Measurements from ENCODE around the gene NRP1.
A peak's percentile ranks its signal among the peaks of the same experiment; 100 is the strongest.

The NRP1 gene

DNA sequence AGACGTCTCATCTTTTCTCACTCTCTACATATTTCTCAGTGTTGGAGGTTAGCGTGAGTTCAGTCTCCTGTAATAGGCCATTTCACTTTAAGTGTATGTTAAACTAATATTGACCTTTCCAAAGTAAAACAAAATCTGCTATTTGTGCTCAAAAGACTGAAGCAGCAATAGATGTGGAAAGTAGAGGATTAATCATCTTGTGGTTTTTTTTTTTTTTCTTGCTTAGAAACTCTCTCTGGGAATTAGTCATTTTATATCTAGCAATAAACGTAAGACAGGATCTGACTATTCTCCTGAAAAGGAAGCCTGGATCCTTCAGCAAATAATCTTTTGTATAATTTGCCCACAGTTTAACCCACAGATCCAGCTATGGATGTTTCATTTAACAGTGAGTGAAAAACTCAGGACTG, 81.7 kb downstream of the NRP1 start:
- Mint-ChIP-seq H3K9me3 (peaks cover 14 to 17% of the 10 kb centered on the region in 2 donors), H3K27me3 (no peaks in the 10 kb centered on the region), H3K4me3 (peak overlapping the region; percentile 52 to 78), H3K27ac (peak overlapping the region in 1 of 2 donors; percentile 85), H3K4me1 (peaks cover 74% of the 10 kb centered on the region)
- DNase-seq (no peak), ATAC-seq (peak; percentile 66)

DNA sequence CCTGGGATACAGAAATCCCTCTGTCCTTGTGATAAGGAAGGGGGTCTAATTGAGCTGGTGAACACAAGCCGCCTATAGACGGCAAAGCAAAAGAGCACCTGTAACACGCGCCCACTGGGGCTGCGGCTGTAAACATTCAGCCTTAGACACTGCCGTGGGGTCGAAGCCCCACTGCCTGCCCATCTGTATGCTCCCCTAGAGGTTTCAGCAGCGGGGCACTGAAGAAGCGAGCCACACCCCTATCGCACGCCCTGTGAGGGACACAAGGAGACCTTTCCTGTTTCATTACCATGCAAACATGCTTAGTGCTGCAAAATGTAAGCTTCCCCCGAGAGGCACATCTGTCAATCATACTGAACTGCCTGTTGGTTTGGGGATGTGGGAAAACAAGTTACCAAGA, 82.1 kb downstream of the NRP1 start:
- peaks cover 78% of the 10 kb centered on the region for H3K4me1 Mint-ChIP-seq
- ATAC-seq = peak; percentile 28
- peak overlapping the region; percentile 52 to 78 for H3K4me3 Mint-ChIP-seq
- DNase-seq = no peak
- peak overlapping the region in 1 of 2 donors; percentile 85 for H3K27ac Mint-ChIP-seq
- H3K9me3 Mint-ChIP-seq = peaks cover 14 to 17% of the 10 kb centered on the region in 2 donors
- H3K27me3 Mint-ChIP-seq = no peaks in the 10 kb centered on the region

DNA sequence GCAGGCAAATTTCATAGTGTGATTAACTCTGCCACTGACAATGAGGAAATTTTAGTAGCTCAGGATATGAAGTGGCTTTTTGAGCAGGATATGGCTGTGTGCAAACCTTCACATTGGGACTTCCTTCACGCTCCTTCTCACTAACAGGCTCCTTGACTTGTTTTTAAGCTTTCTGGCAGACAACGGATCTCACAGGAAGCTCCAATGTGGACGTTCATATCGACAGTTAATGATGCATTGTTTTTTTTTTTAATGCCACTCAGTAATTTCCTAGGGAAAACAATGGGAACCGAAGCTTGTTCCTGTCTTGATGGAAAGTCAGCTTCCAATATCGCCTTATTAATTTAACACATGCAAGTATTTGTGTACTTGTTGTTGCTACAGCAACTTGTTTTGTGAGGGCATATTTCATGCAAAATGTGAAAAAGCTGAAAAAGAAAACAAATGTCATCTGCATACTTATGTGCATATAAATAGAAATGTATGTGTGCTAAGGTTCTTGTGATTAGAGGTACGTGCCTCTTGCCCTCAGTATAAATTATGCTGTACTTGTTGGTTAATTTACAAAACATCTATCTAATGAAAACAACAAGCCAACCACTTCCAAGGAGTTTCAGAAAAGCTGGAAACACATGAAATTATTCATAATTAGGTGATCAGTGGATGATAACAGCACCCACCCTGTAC, 84.7 kb downstream of the NRP1 start:
- Mint-ChIP-seq H3K27me3 (no peaks in the 10 kb centered on the region), H3K4me3 (peak overlapping the region in 1 of 2 donors; percentile 52), H3K27ac (no peak overlapping the region), H3K4me1 (peaks cover 80% of the 10 kb centered on the region), H3K9me3 (peaks cover 14 to 17% of the 10 kb centered on the region in 2 donors)
- ATAC-seq = no peak
- DNase-seq = no peak

DNA sequence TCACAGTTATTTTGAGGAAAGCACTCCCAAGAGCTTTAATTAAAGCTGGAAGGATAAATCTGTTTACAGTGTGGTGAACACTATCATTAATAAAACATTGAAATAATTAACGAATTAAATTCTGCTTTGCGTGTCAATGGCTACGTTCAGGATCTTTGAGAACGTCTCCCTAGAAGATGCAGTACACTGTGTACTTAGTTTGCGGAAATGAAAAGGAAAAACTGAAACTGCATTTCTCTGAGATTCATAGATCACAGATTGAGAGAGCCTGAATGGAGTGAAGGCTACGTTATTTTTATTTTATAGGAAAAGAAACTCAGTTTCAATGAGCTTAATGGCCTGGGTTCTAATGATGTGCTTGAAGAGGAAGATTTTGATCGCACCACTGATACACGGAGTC, 85.3 kb downstream of the NRP1 start:
- H3K27ac Mint-ChIP-seq = peak overlapping the region in 1 of 2 donors; percentile 34
- H3K4me1 Mint-ChIP-seq = peaks cover 82% of the 10 kb centered on the region
- H3K4me3 Mint-ChIP-seq = peak overlapping the region; percentile 45 to 52
- DNase-seq (no peak), ATAC-seq (no peak)
- H3K9me3 Mint-ChIP-seq = peaks cover 14 to 17% of the 10 kb centered on the region in 2 donors
- H3K27me3 Mint-ChIP-seq = no peaks in the 10 kb centered on the region

DNA sequence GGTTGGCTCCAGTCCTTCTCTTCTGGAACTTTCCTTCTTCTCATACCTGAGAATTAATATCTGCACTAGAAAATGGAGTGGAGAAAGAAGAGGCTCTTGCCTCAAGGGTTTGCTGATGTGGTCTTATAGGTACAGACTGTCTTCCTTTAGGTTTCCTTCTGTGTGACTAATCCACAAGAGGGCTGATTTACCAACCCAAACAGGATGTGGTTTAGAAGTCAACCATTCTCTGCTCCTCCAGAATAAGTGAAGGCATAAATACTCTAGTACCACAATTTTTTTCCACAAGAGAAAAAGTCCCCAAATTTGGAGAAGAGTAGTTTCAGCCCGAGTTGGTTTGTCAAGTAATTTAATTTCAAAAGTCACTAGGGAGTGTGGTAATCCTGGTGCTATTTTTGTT, 85.8 kb downstream of the NRP1 start:
- Mint-ChIP-seq H3K27ac (no peak overlapping the region), H3K4me1 (peaks cover 78% of the 10 kb centered on the region), H3K27me3 (no peaks in the 10 kb centered on the region), H3K9me3 (peaks cover 14 to 17% of the 10 kb centered on the region in 2 donors), H3K4me3 (peak overlapping the region; percentile 45 to 52)
- DNase-seq (peak; percentile 40 to 42), ATAC-seq (peak; percentile 97)

DNA sequence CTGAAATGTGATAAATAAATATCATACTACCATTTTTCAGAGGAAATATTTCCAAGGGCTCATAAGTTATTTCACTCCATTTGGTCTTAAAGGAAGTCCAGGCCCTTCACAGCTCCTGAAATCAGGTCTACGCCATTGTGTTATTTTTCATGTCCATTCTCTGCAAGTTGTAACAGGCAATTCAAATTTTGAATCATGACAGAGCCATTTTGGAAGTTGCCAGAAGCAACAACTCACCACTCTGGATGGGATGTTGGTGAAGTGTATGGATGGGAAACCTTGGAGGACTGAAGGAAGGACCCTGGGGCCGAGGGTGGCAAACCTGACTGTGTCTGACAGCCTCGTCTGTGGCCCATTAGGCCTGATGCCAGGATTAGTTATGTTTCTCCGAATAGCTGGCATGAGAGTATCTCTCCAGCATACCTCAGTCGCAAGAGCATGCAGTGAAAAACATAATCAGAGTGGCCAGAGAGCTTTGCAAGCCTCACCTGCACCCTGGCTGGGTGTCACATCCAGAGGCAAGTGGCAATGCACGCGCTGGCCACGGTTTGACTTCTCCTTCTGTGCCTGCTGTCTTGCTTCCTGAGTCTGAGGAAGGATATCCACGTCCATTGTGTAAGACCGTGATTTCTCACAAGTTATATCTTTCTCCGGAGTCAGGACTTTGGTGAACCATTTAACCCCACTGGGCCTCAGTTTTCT, 87.1 kb downstream of the NRP1 start:
- no peak overlapping the region for H3K27ac Mint-ChIP-seq
- peaks cover 14 to 17% of the 10 kb centered on the region in 2 donors for H3K9me3 Mint-ChIP-seq
- DNase-seq = no peak
- peaks cover 65% of the 10 kb centered on the region for H3K4me1 Mint-ChIP-seq
- ATAC-seq = no peak
- H3K4me3 Mint-ChIP-seq = no peak overlapping the region
- no peaks in the 10 kb centered on the region for H3K27me3 Mint-ChIP-seq

DNA sequence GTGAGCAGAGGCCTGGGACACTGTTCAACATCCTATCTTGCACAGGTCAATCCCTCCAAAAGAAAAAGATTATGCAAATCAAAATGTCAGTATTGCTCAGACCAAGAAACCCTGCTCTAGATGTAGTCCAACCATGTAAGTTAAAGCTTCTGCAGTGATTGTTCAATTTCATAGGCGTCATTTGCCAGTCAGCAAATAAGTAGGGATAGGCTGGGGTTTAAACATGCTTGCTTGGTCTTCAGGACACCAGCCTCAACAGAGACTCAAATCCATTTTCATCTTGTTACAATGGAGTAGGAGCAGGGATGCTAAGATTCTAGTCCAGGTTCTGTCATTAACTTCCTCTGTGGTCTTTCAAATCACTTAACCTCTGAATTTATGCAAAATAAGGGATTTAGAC, 89.1 kb downstream of the NRP1 start:
- Mint-ChIP-seq H3K27me3 (no peaks in the 10 kb centered on the region), H3K4me3 (no peak overlapping the region), H3K27ac (no peak overlapping the region), H3K4me1 (peaks cover 45% of the 10 kb centered on the region), H3K9me3 (peaks cover 3 to 4% of the 10 kb centered on the region in 2 donors)
- ATAC-seq = no peak
- no peak for DNase-seq

DNA sequence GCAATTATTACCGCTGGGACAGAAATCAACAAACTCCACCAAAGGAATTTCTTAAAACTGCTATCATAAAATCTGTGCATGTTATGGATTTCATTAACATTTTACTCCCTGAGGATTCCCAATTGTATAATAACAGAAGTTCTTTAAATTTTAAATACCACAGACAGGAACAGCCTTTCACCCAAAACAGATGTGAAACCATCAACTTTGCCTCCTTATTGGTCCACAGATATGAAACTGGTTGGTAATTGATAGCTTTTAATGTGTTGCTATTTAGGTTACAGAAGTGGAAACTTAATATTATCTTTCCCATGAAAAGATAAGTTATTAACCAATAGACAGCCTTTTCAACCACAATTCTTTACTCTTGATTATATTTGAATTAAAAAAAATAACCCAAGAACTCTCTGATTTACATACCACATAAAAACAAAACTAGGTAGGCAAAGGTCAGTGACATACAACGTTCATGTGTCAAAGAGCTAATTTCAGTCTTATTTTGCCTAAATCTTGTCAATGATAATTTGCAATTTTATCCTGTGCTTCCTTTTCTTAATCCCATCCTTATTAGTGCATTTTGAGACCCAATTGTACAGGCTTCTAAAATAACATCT, 90.0 kb downstream of the NRP1 start:
- H3K4me1 Mint-ChIP-seq = peaks cover 36% of the 10 kb centered on the region
- no peak overlapping the region for H3K27ac Mint-ChIP-seq
- peaks cover 6% of the 10 kb centered on the region for H3K27me3 Mint-ChIP-seq
- H3K4me3 Mint-ChIP-seq = no peak overlapping the region
- H3K9me3 Mint-ChIP-seq = no peaks in the 10 kb centered on the region
- ATAC-seq = no peak
- no peak for DNase-seq

DNA sequence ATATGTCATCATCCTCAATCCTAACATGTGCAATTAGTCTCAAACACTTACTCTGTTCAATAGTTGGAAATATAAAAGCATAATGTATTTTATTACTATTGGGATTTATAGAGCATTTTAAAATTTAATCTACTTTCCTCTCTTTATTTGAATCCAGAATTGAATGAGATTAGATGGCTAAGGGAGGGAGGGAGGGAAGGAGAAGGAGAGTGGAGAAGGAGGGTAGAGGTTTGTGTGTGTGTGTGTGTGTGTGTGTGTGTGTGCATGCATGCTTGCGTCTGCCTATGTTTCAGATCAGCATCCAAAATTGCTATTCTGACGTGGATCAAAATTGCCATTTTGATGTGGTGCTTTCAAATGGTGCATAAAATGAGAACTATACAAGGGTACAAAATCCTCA, 90.8 kb downstream of the NRP1 start:
- Mint-ChIP-seq H3K4me1 (peaks cover 28% of the 10 kb centered on the region), H3K27me3 (peaks cover 8% of the 10 kb centered on the region), H3K9me3 (no peaks in the 10 kb centered on the region), H3K27ac (no peak overlapping the region), H3K4me3 (no peak overlapping the region)
- ATAC-seq (no peak), DNase-seq (no peak)

DNA sequence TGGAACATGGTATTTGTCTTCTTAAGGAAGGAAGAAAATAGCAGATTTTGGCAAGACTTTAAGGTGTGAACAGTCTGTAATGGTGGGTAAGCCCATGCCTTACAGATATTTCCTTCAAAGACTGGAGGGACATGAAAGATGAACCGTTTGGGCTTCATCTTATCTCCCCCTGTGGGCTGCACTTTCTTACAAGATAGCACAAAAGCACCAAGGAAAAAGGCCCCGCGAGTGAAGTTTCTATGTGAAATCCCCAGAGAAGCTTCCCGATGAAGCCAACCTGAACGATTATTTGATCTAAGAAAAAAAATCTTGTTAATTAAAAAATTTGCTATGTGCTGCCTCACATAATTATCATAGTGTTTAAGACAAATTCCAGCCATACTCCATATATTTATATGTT, 91.5 kb downstream of the NRP1 start:
- H3K4me3 Mint-ChIP-seq = no peak overlapping the region
- H3K9me3 Mint-ChIP-seq = no peaks in the 10 kb centered on the region
- peaks cover 21% of the 10 kb centered on the region for H3K4me1 Mint-ChIP-seq
- H3K27ac Mint-ChIP-seq = no peak overlapping the region
- no peak for ATAC-seq
- DNase-seq = no peak
- H3K27me3 Mint-ChIP-seq = peaks cover 8% of the 10 kb centered on the region

DNA sequence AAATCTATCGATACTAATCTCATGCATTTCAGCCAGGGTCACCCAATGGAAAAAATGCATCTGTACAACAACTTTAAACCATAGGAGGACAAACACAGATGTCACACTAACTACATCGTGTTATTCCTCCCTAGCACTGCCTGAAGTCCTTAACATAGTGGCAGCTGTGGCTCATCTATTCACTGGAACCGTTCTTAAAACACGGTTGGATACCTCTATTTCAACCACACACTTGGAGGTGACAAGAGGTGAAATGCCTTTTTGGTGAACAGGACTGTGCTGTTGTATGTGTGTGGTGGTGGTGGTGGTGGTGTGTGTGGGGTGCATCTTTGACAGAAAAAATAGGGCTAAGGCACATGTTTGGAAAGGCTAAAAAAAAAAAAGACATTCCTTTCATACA, 93.1 kb downstream of the NRP1 start:
- peaks cover 16% of the 10 kb centered on the region for H3K4me1 Mint-ChIP-seq
- H3K4me3 Mint-ChIP-seq = no peak overlapping the region
- ATAC-seq = no peak
- no peaks in the 10 kb centered on the region for H3K9me3 Mint-ChIP-seq
- H3K27me3 Mint-ChIP-seq = peaks cover 8% of the 10 kb centered on the region
- H3K27ac Mint-ChIP-seq = no peak overlapping the region
- no peak for DNase-seq

DNA sequence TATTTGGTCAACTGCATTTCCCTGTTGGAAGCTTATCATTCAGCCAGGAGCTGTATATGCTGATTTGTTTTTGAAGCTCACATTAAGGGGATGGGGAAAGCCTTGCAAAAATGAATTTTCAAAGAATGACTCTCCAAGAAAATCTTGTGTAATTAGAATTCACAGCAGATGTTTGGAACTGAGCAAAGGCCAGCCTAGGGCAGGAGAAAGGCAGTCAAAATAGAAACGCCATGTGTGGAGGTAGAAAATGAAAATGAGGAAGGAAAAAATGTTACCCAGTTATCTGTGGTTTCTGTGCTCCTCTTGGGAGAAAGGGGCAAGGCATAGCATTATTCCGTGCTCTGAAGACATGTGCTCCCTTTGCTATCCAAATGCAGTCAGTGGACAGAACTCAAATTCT, 93.5 kb downstream of the NRP1 start:
- DNase-seq (no peak), ATAC-seq (no peak)
- peaks cover 16% of the 10 kb centered on the region for H3K4me1 Mint-ChIP-seq
- no peaks in the 10 kb centered on the region for H3K9me3 Mint-ChIP-seq
- H3K27me3 Mint-ChIP-seq = peaks cover 8% of the 10 kb centered on the region
- H3K4me3 Mint-ChIP-seq = no peak overlapping the region
- no peak overlapping the region for H3K27ac Mint-ChIP-seq

DNA sequence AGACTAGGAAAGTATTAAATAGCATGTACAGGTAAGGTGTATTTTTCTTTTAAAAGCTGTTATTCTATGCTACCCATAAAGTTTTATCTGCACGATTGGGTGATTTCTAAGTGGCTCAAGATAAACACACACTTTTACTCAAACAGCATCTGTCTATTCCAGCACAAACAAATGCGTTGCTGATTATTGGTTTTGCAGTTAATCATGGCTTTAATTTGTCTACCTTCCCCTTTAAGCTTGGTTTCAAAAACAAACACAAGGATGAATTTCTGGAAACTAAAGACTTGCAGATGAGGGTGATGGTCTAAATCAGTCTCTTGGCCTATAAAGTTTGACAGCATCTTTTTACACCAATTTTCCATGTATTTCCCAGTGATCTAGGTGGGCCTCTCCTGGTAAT, 94.2 kb downstream of the NRP1 start:
- Mint-ChIP-seq H3K27me3 (peaks cover 10% of the 10 kb centered on the region), H3K4me1 (peaks cover 11% of the 10 kb centered on the region), H3K4me3 (no peak overlapping the region), H3K9me3 (no peaks in the 10 kb centered on the region), H3K27ac (no peak overlapping the region)
- ATAC-seq (no peak), DNase-seq (no peak)

DNA sequence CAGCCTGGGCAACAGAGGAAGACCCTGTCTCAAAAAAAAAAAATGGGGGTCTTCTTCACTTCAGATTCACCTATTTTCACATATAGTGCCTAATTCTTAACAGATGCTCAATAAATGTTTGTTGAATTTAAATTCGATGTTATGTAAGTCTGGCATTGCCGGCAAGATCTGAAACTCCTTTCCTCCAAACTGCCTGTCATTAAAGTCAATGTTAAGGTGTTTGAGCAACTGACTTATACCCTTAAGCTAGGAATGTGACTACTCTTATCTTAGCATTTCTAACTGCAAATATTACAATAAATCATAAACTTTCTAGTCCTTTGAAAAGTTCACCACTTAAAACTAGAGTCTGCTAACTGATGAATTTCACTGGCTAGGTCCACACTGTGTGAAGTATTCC, 95.2 kb downstream of the NRP1 start:
- Mint-ChIP-seq H3K4me1 (peaks cover 1% of the 10 kb centered on the region), H3K9me3 (no peaks in the 10 kb centered on the region), H3K27me3 (peaks cover 19% of the 10 kb centered on the region), H3K27ac (no peak overlapping the region), H3K4me3 (no peak overlapping the region)
- DNase-seq (no peak), ATAC-seq (no peak)

DNA sequence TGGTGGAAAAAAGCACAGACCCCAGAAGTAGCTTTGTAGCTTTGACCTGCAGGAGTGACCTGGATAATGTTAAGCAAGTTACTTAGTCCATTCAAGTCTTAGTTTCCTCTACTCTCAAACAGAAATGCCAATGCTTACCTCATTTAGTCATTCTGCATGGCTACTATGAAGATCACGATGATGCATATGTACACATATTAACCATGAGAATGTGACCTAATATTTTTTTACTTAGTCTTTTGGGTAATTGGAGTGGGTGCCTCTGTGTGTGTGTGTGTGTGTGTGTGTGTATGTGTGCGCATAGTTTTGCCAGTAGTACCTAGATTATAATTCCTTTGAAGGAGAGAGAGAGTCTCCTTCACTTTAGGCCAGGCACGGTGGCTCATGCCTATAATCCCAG, 95.8 kb downstream of the NRP1 start:
- DNase-seq = no peak
- no peak for ATAC-seq
- H3K4me3 Mint-ChIP-seq = no peak overlapping the region
- H3K9me3 Mint-ChIP-seq = no peaks in the 10 kb centered on the region
- peaks cover 19% of the 10 kb centered on the region for H3K27me3 Mint-ChIP-seq
- H3K4me1 Mint-ChIP-seq = no peaks in the 10 kb centered on the region
- no peak overlapping the region for H3K27ac Mint-ChIP-seq

All from stimulated activated naive CD8-positive, alpha-beta T cell treated with anti-CD3 and anti-CD28 coated beads, Interleukin-15, amount 100 ng/mL, for 72 hours (primary cell).